Sciatic nerve (tissue), 2 donors: ENCODE results near the gene GRIK2. TPM values are rescaled to one million over a fixed set of nuclear protein-coding genes. Genes with fewer than 3 reads are reported as not detected.
"Not testable (repeated sequence)": the region's sequence is repeated elsewhere in the genome, so short reads cannot be mapped to it uniquely, and the experiment has no call there.

Source experiments
- ATAC-seq: fragments of 200-7000 bp; cut with Tn5 transposase; one replicate; pipeline ENCODE4 v1.9.1; 2020; ENCODE audit warnings: mild to moderate bottlenecking, moderate library complexity
- DNase-seq: peaks from one replicate; pipeline ENCODE4 v3.0.0-alpha.2; 2020; ENCODE audit warnings: low spot score
- intact Hi-C: fragments of 100-400 bp; cut with DNase I; formaldehyde crosslinking; loops from one replicate; pipeline ENCODE4 v1.14.2; 2022
- total RNA-seq: library from RNA; stranded (reverse); fragmentation: NEBNext Ultra II Directional; extraction: Animal tissue kit (Norgen Biotek cat#: 25700); gene quantifications from one replicate; pipeline ENCODE4 v1.2.1, GENCODE V29; 2021
- donor health status: DM: no; HTN: no; CAD: no.
- donor health status: DM: no; HTN: no; CAD: no.

Gene GRIK2
- total RNA-seq, 1 donor from 2014 or later, result 12.8 TPM

DNA sequence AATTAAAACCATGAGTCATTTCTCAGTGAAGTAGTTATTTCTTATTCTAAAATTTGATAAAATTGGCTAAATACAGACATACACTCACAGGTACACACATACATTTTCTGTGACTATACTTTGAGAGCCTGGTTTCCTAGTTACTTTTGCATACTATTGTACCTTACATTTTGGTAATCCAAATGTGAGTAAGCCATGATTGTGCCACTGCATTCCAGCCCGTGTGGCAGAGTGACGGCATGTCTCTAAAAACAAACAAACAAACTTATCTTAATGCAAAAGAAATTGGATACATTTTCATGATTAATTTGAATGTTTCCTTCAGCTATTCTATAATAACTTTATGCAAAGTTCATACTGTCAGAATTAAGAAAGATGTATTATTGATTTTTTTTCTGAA is 628.8 kb downstream of the GRIK2 start:
- DNase-seq (no peak), ATAC-seq (no peak)
- intact Hi-C loops, result no loop called here

DNA sequence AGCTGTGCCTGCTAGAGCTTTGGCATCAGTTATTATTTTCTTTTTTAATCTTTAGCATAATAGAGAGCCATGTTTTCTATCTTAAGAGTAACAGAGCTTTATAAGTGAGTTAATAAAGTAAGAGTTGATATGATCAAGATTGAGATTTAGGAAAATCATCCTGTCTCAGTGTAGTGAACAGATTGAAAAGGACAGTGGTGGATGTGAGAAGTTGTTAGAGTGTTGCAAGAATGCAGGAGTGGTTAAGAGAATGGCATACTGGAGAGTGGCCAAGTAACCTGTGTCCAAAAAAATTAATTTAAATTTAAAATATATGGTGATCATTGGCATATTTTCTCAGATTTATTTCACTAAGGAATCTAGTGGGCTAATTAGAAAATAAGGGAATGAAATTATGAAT is 629.3 kb downstream of the GRIK2 start:
- intact Hi-C loops, result no loop called here
- ATAC-seq (no peak), DNase-seq (no peak)

DNA sequence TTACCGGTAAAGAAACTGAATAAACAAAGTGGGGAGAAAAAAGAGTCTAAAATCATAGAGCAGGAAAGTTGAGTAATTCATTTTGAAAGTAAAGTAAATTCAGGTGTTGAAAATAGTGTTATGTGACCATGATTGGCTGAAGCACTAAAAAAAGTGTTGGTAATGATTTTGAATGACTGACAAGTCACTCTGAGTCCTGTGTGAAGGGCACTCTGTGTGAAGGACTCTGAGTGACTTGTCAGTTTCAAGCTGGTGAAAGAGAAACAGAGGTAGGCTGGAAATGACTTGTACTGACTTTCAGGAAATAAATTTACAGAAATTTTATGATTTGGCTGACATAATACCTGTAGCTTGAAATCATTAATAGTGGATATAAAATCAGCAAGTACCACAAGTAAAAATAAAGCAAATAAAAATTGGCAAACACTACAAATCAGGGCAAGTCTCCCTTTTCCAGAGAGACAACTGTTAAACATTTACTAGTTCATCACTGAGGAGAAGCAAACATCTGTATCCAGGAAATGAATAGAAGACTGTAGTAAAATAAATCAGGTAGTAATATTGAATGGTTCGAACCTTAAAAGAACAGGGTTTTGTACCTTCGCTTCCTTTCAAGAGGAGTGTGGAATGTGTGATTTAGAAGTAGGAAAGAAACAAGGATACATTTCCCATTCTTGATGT is 630.6 kb downstream of the GRIK2 start:
- intact Hi-C loops, result no loop called here
- DNase-seq, result no peak
- no peak for ATAC-seq

DNA sequence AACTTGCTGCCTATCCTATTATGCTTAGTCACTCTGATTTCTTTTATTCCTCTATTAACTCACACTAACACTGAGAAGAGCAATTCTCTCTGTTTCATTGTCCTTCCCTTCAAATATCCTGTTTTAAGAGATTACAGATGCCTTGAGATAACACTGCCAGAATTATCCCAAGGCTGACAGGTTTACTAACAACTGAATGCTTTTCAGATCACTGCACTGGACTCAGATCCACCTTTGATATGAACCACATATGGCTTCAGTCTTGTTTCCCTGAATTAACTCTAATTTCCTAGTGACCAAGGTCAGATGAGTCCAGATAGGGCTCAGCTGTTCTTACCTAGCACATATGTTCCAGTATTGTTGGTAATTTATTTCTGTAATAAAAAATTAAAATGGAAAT is 633.1 kb downstream of the GRIK2 start:
- intact Hi-C loops, result no loop called here
- DNase-seq, result no peak
- ATAC-seq, result no peak

DNA sequence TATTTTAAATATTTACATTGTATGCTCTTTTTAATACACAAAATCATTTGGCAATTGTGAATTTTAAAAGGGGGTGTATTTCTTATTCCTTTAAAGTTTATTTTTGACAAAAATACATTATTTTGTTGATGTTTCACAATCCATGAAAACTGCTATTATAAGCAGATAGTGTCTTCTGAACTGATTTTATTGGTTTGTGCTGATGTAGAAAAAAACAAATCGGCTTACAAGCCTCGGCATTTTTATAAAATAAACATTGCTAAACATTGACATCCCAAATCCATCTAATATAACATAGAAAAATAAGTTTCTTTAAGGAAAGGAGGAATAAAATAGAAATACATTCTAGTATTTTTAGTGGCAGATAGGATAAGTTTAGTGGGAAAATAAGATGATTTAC is 634.7 kb downstream of the GRIK2 start:
- DNase-seq (no peak), ATAC-seq (no peak)
- intact Hi-C loops, result no loop called here

DNA sequence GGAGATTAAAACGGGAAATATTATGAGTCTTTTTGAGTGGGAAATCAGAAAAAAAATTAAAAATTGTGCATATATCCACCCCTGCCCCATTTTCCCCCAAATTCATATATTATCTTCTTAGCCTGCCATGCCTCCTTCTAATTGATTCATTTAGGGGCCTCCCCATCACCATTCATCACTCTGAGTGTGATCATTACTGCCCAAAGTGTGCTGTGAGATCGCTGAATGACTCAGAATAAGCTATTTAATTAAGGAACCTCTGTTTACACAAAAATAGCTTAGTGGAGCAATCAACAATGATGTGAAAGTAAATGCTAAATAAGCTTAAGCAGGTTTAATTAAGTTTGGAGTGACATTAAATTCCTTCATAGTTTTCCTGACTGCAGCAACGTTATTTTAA is 645.5 kb downstream of the GRIK2 start:
- DNase-seq, result no peak
- intact Hi-C loops, result no loop called here
- no peak for ATAC-seq

DNA sequence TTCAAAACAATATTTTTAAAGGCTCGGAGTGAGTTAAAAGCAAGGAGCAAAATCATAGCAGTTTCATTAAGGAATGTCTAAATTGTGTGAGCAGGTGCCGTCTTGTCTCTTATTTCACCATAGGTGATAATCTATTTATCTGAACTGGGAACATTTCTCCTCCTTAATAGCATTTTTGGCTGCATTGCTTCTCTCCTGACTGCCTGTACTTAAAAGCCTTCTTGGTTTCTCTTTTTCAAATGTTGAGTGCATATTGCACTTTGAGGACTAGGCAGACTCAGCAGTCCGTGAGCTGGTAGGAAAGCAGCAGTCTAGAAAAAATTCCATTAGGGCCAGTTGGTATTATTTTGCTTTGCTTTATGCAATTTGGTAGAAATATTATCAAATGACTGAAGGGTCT is 645.9 kb downstream of the GRIK2 start:
- no peak for DNase-seq
- intact Hi-C loops, result no loop called here
- no peak for ATAC-seq

DNA sequence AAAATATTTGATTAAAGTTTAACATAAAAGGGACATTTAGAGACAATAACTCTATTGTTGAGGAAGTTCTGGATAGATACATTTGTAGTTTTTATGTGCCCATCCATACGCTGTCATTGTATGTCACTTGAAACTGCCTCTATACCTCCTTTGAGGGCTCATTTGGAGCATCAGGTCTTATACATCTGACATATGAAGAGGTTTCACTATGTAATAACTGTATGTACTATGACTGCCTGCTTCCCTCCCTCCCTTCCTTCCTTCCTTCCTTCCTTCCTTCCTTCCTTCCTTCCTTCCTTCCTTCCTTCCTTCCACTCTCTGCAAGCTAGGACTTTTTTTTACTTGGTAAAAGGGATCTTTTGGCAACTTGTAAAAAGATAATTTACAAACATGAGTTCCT is 657.5 kb downstream of the GRIK2 start:
- ATAC-seq (no peak), DNase-seq (no peak)
- intact Hi-C loops, result no loop called here

DNA sequence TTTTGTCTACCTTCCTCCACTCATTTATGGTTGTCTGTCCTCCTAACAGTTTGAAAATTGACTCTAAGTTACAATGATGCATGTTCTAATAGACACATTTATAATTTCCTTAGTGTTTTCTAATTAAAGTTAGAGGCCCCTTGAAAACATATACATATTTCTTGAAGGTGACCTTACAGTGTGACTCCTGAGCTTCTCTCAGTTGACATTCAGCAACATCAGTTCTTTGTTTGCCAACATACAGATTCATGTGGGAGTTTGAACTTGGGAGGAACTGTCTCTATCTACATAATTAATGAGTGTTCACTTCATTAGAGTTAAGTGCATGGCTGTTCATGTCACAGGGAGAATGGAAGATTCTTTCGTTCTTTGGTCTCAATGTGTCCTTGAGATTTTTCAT is 658.2 kb downstream of the GRIK2 start:
- no peak for ATAC-seq
- intact Hi-C loops, result no loop called here
- DNase-seq, result no peak

DNA sequence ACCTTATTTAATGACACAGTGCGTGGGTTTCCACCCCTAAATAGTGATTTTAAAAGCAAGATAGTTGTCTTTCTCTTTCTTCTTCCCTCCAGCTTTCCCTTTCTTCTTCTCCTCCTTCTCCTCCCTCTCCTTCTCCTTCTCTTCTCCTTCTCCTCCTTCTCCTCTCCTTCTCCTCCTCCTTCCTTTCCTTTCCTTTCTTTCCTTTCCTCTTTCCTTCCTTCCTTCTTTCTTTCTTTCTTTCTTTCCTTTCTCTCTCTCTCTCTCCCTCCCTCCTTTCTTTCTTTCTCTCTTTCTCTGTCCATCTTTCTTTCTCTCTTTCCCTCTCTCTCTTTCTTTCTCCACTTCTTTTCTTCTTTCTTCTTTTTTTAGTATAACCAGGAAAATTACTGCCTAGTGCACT is 670.6 kb downstream of the GRIK2 start:
- DNase-seq (no peak), ATAC-seq (no peak)
- intact Hi-C loops, result no loop called here

DNA sequence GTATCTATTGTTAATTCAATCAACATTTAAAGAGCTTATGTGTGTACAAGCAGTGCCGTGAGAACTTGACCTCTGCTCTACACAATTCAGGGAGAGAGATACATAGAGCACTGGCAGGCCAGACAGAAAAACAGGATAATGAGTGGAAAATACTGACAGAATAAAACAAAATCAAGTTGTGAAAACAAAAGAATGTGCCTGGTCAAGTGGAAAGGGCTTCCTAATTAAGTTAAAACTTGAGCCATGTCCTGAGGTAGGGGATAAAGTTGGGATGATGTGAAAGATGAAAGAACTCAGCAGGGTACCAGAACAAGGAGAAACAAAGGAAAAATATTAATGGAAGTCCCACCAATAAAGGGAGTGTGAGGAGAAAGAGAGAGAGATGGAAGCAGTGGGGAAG is 672.8 kb downstream of the GRIK2 start:
- no peak for ATAC-seq
- intact Hi-C loops, result no loop called here
- DNase-seq, result no peak

DNA sequence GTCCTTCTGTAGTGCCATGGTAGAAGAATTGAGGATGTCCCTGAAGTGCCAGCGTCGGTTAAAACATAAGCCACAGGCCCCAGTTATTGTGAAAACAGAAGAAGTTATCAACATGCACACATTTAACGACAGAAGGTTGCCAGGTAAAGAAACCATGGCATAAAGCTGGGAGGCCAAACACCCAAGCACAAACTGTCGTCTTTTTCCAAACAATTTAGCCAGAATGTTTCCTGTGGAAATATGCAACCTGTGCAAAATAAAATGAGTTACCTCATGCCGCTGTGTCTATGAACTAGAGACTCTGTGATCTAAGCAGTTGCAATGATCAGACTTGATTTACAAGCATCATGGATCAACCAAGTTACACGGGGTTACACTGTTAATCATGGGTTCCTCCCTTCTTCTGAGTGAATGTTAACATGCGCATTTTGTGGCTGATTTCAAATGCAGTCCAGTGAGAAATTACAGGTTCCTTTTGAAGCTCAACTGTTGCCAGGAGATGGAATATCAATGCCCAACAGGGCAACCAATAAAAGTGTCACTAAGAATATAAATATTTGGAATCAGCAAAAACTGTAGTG is 674.9 kb downstream of the GRIK2 start:
- ATAC-seq (no peak), DNase-seq (no peak)
- intact Hi-C loops, result no loop called here

DNA sequence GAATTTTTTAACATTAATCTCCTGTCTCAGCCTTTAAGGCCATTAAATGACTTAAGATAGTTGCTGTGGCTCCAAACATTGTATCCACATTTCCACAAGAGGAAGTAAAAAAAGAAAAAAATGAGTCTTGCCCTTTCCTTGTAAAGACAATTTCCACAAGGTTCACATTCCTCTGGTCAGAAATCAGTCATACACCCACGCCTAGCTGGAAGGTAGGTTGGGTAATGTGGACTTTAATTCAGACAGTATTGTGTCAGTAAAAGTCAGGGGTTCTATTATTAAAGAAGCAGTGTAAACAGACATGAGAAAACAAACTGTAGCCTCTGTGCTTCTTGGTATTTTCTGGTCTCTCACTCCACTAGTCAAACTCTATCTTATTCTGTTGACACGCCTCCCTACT is 682.0 kb downstream of the GRIK2 start:
- intact Hi-C loops, result no loop called here
- DNase-seq (no peak), ATAC-seq (no peak)

DNA sequence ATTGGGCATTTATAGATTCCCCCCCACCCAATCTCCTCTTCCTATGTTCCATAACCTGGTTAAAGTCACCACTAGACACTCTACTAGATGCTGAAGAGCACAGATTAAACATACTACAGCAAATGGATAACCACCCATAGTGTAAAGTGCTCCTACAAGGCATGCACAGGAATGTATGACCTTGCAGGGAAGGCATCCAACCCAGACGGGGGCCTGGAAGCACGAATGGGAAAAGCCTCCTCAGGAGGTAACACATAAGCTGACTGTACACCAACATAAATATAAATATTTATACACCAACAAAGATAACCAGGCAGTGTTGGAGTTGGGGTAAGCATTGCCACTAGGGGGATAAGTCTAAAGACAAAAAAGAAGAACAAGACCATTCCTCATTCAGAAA is 691.7 kb downstream of the GRIK2 start:
- intact Hi-C loops, result no loop called here
- ATAC-seq (no peak), DNase-seq (no peak)

DNA sequence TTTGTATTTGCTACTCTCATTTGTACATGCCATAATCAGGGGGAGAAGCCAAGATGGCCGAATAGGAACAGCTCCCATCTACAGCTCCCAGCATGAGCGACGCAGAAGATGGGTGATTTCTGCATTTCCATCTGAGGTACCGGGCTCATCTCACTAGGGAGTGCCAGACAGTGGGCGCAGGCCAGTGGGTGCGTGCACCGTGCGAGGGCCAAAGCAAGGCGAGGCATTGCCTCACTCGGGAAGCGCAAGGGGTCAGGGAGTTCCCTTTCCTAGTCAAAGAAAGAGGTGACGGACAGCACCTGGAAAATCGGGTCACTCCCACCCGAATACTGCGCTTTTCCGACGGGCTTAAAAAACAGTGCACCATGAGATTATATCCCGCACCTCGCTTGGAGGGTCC is 694.7 kb downstream of the GRIK2 start:
- ATAC-seq, DNase-seq, intact Hi-C loops: not testable (repeated sequence)

DNA sequence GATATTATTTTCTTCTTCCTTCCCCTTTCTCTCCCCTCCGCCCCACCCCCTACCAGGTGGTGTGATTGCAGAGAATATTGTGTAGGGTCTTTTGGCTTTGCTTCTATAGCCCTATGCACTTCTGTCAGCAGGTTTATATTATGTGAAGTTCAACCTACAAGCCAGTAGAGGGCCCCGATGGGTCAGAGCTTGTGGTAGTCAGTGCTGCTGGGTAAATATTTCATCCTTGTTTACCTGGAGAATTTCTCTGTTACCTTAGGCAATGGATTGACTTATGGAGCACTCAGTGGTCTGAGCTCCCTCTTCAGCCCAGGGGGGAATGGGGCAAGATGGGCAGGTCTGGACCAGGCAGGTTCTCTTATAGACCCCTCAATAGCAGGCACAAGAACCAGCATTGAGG is 720.9 kb downstream of the GRIK2 start:
- no peak for DNase-seq

DNA sequence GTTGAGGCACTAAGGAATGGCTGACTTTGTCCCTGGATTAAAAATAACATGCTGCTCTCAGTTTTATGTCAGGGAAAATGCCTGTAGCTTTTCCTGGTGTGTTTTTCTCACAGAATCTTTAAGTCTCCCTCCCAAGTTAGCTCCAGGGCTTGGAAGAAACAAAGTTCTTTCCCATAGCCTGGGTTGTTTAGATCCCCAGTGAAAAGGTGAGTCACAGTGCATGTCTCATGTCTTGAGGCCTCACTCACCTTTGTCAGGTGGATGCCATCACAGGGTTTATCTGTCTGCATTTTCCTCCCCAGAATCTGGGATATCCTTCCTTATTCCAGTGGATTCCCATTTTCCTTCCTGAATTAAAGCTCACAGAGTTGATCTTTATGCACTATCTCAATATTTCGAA is 722.4 kb downstream of the GRIK2 start:
- no peak for DNase-seq
- ATAC-seq, result no peak
- intact Hi-C loops, result no loop called here

More for the DNA sequence above, 720.9 kb downstream of the GRIK2 start:
- intact Hi-C loops, result no loop called here
- no peak for ATAC-seq

DNA sequence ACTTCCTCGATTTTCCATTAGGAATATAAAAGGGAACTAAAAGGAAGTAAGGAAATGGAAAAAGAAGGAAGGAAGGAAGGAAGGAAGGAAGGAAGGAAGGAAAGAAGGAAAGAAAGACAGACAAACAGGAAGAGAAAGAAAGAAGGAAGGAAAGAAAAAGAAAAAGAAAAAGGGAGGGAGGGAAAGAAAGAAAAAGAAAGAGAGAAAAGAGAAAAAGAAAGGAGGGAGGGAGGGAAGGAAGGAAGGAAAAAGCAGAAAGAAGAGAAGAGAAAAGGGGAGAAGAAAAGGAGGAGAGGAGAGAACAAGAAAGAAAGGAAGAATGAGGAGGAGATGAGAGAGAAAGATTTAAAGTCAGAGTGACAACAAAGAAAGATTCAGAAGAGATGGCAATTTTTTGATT is 724.5 kb downstream of the GRIK2 start:
- intact Hi-C loops, result no loop called here
- DNase-seq (no peak), ATAC-seq (no peak)
